GM19395 (cell line): ENCODE measurements around the gene METRN.
"Not testable (repeated sequence)": the region's sequence is repeated elsewhere in the genome, so short reads cannot be mapped to it uniquely, and the experiment has no call there.

Source experiments
- ATAC-seq: cut with Tn5 transposase; IDR thresholded peaks from one replicate; pipeline ENCODE4 v1.9.1; 2021; ENCODE audit warnings: mild to moderate bottlenecking, moderate library complexity; ENCODE audit not compliant: unreplicated experiment

Gene METRN

GRCh38 chr16:734208-734980 lies 19.5 kb downstream of the METRN start:
- ATAC-seq = no peak

- ATAC-seq = no peak
Measured at GRCh38 chr16:734981-735881, 20.3 kb downstream of the METRN start.

- no peak for ATAC-seq
Measured at GRCh38 chr16:735982-736453, 21.1 kb downstream of the METRN start.

- ATAC-seq = no peak
Measured at GRCh38 chr16:736936-737481, 22.1 kb downstream of the METRN start.

- ATAC-seq = no peak
Measured at GRCh38 chr16:739560-740458, 24.9 kb downstream of the METRN start.

- ATAC-seq = no peak
Measured at GRCh38 chr16:740459-740763, 25.5 kb downstream of the METRN start.

- peak; percentile 63 for ATAC-seq
Measured at GRCh38 chr16:740764-741505, 26.0 kb downstream of the METRN start, which contains the start of gene CIAO3. TSS of gene CIAO3 (minus strand) at chr16:740997. CDS start at chr16:740985, 12 bp downstream.

- no peak for ATAC-seq
Measured at GRCh38 chr16:741986-742629, 27.2 kb downstream of the METRN start.

GRCh38 chr16:742894-743293 lies 28.0 kb downstream of the METRN start:
- not testable (repeated sequence) for ATAC-seq

- no peak for ATAC-seq
Measured at GRCh38 chr16:743794-744500, 29.0 kb downstream of the METRN start.

- ATAC-seq = no peak
Measured at GRCh38 chr16:745739-746138, 30.8 kb downstream of the METRN start.

- ATAC-seq = no peak
Measured at GRCh38 chr16:746637-747036, 31.7 kb downstream of the METRN start.

GRCh38 chr16:747978-748746 lies 33.2 kb downstream of the METRN start:
- ATAC-seq = no peak

GRCh38 chr16:749010-749409 lies 34.1 kb downstream of the METRN start:
- no peak for ATAC-seq

- no peak for ATAC-seq
Measured at GRCh38 chr16:750485-750884, 35.6 kb downstream of the METRN start.

- no peak for ATAC-seq
Measured at GRCh38 chr16:751152-752006, 36.5 kb downstream of the METRN start.

- no peak for ATAC-seq
Measured at GRCh38 chr16:752007-752312, 37.0 kb downstream of the METRN start.
